ENCODE results near the gene APP. TPM values are rescaled to one million over a fixed set of nuclear protein-coding genes. Genes with fewer than 3 reads are reported as not detected.

Gene APP
- total RNA-seq, 2 experiments from 2014 or later = 60.6 to 61.1 TPM

DNA sequence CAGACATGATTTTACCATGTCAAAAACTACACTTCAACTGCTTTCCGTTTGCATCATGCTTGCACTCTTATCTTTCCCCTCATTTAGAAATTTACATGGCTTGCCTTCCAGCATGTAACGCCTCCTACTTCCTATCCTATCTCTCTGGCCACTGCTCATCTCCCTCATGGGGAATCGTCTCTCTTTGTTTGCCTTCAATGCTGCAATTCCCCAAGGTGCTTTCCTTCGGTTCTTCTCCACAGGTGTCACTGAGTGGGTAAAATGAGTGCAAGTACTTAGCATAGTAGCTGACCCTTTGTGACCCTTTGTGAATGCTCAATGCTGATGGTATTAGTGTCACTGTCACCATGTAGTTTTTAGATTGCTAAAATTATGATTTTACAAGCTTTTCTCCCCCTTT, 63.1 kb downstream of the APP start:
- no peak for DNase-seq
- intact Hi-C loops (cut with micrococcal nuclease) = no loop called here
- H3K27me3 Mint-ChIP-seq (ENCODE audit: low read depth) = no peaks in the 10 kb centered on the region
- H3K27ac Mint-ChIP-seq = no peak overlapping the region
- H3K9me3 Mint-ChIP-seq = no peaks in the 10 kb centered on the region
- H3K4me3 Mint-ChIP-seq = no peak overlapping the region
- H3K4me1 Mint-ChIP-seq (ENCODE audit: low read depth) = peaks cover 5% of the 10 kb centered on the region
- H3K36me3 Mint-ChIP-seq (ENCODE audit: low read depth) = peaks cover 35% of the 10 kb centered on the region
- CTCF ChIA-PET = no interaction called here

DNA sequence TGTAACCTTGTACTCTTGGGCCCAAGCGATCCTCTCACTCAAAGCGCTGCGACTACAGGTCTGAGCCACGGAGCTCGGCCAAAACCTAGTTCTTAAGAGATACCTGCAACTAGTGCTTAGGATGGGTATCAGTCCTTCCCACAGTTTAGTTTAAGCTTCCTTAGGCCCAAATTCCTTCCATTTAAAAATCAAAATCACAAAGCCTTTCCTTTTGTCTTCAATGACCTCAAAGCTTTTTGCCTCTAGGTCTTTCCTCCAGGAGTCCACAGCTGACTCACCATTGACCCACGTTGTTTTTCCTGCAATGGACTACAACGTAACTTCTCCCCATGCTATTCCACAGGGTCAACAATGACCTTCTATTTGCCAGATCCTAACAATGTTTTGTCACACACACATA, 64.0 kb downstream of the APP start:
- DNase-seq = no peak
- no peaks in the 10 kb centered on the region for H3K9me3 Mint-ChIP-seq
- CTCF ChIA-PET = interaction anchor here (0.9 kb wide), 1 partner anchor 210 kb away, joined by 3 read pairs; no protein-coding TSS in a partner anchor
- H3K4me3 Mint-ChIP-seq = no peak overlapping the region
- intact Hi-C loops (cut with micrococcal nuclease) = no loop called here
- H3K36me3 Mint-ChIP-seq (ENCODE audit: low read depth) = peaks cover 35% of the 10 kb centered on the region
- H3K4me1 Mint-ChIP-seq (ENCODE audit: low read depth) = no peaks in the 10 kb centered on the region
- H3K27ac Mint-ChIP-seq = no peak overlapping the region
- H3K27me3 Mint-ChIP-seq (ENCODE audit: low read depth) = no peaks in the 10 kb centered on the region

DNA sequence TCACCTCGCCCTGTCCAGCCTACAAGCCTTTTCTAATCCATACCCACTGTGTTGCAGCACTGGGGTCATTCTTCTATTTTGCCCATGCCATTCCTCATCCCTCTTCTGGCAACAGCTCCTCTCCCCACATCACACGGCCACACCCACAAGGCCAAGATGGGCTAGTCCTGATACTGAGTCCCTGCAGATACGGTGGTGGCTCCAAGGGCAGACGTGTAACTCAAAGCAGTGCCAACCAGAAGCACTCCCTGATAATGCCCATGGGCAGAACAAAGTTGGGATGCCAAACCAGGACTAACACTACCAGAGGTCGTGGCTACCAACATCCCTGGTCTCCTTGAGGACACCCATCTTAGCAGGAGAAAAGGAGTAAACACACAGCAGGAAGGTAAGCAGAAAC, 64.8 kb downstream of the APP start:
- Mint-ChIP-seq H3K36me3 (ENCODE audit: low read depth) (peaks cover 30% of the 10 kb centered on the region), H3K9me3 (no peaks in the 10 kb centered on the region), H3K27me3 (ENCODE audit: low read depth) (no peaks in the 10 kb centered on the region), H3K4me3 (no peak overlapping the region), H3K27ac (no peak overlapping the region), H3K4me1 (ENCODE audit: low read depth) (no peaks in the 10 kb centered on the region)
- intact Hi-C loops (cut with micrococcal nuclease) = no loop called here
- CTCF ChIA-PET = interaction anchor here (0.9 kb wide), 1 partner anchor 63 kb away, joined by 3 read pairs; no protein-coding TSS in a partner anchor
- no peak for DNase-seq

DNA sequence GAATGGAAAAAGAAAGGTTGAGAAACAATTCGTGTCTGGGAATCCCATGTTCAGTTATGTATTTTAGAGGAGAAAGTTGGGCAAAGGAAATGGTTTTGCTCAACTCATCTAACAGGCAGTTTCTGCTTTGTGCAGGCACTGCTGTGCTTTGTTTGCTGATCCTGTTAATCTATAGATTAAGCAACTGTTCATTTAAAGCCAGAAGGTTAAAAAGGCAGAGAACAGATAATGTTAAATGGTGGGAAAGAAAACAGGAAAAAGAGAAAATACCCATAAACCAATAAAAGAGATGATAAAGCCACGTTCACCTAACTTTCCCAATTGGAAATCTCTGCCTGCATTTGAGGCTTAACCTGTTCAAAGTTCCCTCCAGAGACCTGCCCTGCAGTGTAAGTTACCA, 70.0 kb downstream of the APP start:
- no peaks in the 10 kb centered on the region for H3K9me3 Mint-ChIP-seq
- no peak overlapping the region for H3K27ac Mint-ChIP-seq
- intact Hi-C loops (cut with micrococcal nuclease) = no loop called here
- CTCF ChIA-PET = no interaction called here
- H3K4me3 Mint-ChIP-seq = no peak overlapping the region
- no peaks in the 10 kb centered on the region for H3K4me1 Mint-ChIP-seq (ENCODE audit: low read depth)
- H3K27me3 Mint-ChIP-seq (ENCODE audit: low read depth) = no peaks in the 10 kb centered on the region
- H3K36me3 Mint-ChIP-seq (ENCODE audit: low read depth) = peaks cover 9% of the 10 kb centered on the region
- DNase-seq = no peak

DNA sequence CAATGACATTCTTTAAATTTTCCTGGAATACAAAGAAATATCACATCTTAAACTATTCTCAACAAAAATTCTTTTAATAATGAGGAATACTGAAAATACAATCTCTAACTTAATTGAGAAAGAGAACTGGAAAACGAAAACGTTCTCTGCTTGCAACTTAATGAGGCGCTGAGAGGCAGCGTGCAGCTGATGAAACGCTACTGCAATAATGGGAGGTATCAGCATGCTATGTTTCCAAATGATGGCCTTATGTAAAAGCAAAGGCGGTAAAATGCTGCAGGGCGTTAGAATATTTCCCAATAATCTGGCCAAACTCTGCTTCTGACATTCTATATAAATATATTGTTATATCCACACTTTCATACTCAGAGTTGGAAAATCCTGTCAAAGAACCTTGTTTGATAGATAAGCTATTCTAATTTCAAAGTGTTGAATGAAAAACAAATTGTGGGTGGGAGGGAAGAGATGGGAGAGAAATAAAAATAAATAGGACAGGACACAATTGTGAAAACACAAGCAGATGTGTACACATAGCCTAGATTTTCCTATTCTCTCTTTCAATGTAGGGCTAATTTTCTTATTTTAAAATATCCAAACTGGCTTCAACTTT, 70.9 kb downstream of the APP start:
- H3K36me3 Mint-ChIP-seq (ENCODE audit: low read depth) = peaks cover 8% of the 10 kb centered on the region
- no peaks in the 10 kb centered on the region for H3K4me1 Mint-ChIP-seq (ENCODE audit: low read depth)
- H3K27me3 Mint-ChIP-seq (ENCODE audit: low read depth) = no peaks in the 10 kb centered on the region

DNA sequence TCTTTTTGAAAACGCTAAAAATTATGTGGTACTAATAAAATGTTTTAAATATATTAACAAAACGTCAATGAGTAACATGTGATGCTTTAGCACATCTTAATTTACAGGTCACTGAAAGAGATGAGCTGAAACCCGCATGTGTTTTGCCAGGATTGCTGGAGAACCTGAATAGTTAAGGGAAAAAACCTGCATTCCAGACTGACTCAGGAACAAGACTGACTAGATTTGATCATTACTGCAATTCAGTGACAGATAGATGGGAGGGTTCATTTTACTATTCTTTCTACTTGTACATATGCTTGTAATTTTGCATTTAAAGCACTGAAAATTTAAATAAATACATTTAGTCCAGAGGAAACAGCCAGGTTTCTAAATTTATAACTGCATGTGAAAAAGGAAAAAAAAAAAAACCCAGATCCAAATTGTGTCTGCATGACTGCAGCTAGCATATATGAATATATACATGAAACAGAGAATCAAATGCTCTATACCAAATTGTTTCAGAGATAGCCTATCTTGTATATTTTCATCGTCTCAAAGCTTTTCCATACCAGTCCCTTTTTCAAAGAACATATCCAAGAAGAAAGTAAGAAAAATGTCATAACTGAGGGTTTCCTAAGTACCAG, 71.7 kb downstream of the APP start:
- CTCF ChIA-PET = no interaction called here
- no peaks in the 10 kb centered on the region for H3K27me3 Mint-ChIP-seq (ENCODE audit: low read depth)
- no peak for DNase-seq
- intact Hi-C loops (cut with micrococcal nuclease) = no loop called here
- H3K4me3 Mint-ChIP-seq = no peak overlapping the region
- no peak overlapping the region for H3K27ac Mint-ChIP-seq
- H3K4me1 Mint-ChIP-seq (ENCODE audit: low read depth) = no peaks in the 10 kb centered on the region
- H3K9me3 Mint-ChIP-seq = no peaks in the 10 kb centered on the region
- peaks cover 2% of the 10 kb centered on the region for H3K36me3 Mint-ChIP-seq (ENCODE audit: low read depth)

More for the DNA sequence above, 70.9 kb downstream of the APP start:
- Mint-ChIP-seq H3K27ac (no peak overlapping the region), H3K9me3 (no peaks in the 10 kb centered on the region), H3K4me3 (no peak overlapping the region)
- CTCF ChIA-PET = no interaction called here
- intact Hi-C loops (cut with micrococcal nuclease) = no loop called here
- no peak for DNase-seq

DNA sequence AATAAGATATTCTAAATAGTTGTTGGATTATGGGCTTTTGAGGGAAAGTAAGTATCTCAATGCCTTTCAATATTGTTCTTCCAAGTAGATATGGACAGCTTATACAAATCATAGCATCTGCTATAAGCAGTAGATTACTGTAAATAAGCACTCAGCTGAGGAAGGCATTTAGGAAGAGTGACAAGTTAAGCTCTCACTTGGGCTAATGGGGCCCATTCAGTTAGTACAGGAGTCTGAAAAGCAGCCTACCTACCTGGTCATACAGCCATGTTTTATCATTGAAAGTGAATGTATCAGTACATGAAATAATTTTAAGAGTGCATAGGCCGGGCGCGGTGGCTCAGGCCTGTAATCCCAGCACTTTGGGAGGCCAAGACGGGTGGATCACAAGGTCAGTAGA, 73.1 kb downstream of the APP start:
- H3K36me3 Mint-ChIP-seq (ENCODE audit: low read depth) = no peaks in the 10 kb centered on the region
- H3K27me3 Mint-ChIP-seq (ENCODE audit: low read depth) = no peaks in the 10 kb centered on the region
- H3K9me3 Mint-ChIP-seq = no peaks in the 10 kb centered on the region
- H3K4me3 Mint-ChIP-seq = no peak overlapping the region
- H3K4me1 Mint-ChIP-seq (ENCODE audit: low read depth) = no peaks in the 10 kb centered on the region
- intact Hi-C loops (cut with micrococcal nuclease) = no loop called here
- CTCF ChIA-PET = no interaction called here
- no peak for DNase-seq
- H3K27ac Mint-ChIP-seq = no peak overlapping the region

DNA sequence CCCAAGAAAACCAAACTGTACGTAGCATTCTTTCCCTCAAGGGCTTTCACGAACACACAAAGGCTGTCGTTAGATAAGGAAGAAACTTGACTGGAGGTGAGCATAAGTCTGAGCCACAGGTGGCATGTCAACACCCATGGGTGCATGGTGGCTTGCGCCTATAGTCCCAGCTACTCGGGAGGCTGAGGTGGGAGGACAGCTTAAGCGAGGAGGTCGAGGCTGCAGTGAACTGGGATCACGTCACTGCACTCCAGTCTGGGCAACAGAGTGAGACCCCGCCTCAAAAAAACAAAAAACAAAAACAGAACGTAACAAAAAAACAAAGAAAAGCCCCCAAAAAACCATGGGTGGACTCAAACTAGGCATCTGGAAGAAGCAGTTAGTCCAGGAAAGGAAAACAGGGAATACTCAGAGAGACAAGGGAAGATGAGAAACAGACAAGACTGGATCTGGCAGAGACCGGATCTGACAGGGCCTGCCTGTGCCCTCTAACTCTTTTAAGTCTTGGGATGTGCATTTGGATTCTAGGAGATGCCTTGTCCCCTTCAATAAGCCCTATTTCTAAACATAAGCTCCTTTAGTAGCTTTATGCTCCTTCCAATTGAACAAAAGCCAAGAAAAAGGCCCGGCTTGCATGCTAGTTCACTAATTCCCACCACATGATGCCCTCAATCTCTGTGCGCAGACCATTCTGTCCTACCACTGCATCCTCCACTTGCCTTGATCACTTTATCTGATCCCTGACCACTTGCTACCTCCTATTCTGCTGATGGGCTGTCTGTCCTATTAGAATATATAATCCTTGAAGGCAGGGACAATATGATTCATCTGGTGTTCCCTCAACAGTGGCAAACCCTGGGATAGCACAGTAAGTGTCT, 73.8 kb downstream of the APP start:
- Mint-ChIP-seq H3K4me3 (no peak overlapping the region), H3K36me3 (ENCODE audit: low read depth) (no peaks in the 10 kb centered on the region), H3K27ac (no peak overlapping the region), H3K4me1 (ENCODE audit: low read depth) (no peaks in the 10 kb centered on the region), H3K9me3 (no peaks in the 10 kb centered on the region), H3K27me3 (ENCODE audit: low read depth) (no peaks in the 10 kb centered on the region)
- no peak for DNase-seq
- CTCF ChIA-PET = no interaction called here
- intact Hi-C loops (cut with micrococcal nuclease) = no loop called here

DNA sequence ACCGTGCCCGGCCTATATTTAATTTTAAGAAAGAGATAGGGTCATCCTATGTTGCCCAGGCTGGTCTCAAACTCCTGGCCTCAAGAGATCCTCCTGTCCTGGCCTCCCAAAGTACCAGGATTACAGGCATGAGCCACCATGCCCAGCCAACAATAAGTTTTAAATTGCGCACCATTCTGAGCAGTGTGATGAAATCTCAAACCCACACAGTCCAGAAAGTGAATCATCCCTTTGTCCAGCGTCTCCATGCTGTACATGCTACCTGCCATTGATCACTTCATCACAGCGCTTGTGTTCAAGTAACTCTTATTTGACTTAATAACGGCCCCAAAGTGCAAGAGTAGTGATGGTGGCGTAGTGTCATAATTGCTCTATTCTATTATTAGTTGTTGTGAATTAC, 75.4 kb downstream of the APP start:
- CTCF ChIA-PET = no interaction called here
- no peak overlapping the region for H3K27ac Mint-ChIP-seq

DNA sequence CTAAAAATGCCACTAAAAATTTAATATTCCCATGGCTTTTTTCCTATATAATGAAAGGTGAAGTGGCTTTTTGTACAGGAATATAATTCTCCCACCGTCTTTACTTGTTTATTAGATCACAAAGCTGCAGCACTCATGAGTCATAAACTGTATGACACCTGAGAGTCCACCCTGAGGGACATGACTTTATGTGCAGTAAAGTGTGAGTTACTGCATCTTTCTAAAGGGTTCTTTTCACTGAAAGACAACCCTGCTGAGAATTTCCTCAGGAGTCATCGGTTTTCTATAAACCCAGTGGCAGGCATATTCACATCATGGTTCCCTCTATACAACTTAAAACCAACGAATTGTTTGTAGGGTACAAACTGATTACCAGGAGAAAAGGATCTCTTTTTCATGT, 77.4 kb downstream of the APP start:
- no peaks in the 10 kb centered on the region for H3K27me3 Mint-ChIP-seq (ENCODE audit: low read depth)
- H3K36me3 Mint-ChIP-seq (ENCODE audit: low read depth) = peaks cover 10% of the 10 kb centered on the region
- no peak for DNase-seq
- no peak overlapping the region for H3K4me3 Mint-ChIP-seq
- no peak overlapping the region for H3K27ac Mint-ChIP-seq
- intact Hi-C loops (cut with micrococcal nuclease) = loop anchor here (2.0 kb wide), 1 partner anchor 54 kb away; no protein-coding TSS in a partner anchor
- no peaks in the 10 kb centered on the region for H3K4me1 Mint-ChIP-seq (ENCODE audit: low read depth)
- no peaks in the 10 kb centered on the region for H3K9me3 Mint-ChIP-seq
- CTCF ChIA-PET = no interaction called here

More for the DNA sequence above, 75.4 kb downstream of the APP start:
- intact Hi-C loops (cut with micrococcal nuclease) = no loop called here
- H3K4me3 Mint-ChIP-seq = no peak overlapping the region
- no peaks in the 10 kb centered on the region for H3K4me1 Mint-ChIP-seq (ENCODE audit: low read depth)
- no peak for DNase-seq
- H3K9me3 Mint-ChIP-seq = no peaks in the 10 kb centered on the region
- H3K36me3 Mint-ChIP-seq (ENCODE audit: low read depth) = peaks cover 4% of the 10 kb centered on the region
- no peaks in the 10 kb centered on the region for H3K27me3 Mint-ChIP-seq (ENCODE audit: low read depth)

DNA sequence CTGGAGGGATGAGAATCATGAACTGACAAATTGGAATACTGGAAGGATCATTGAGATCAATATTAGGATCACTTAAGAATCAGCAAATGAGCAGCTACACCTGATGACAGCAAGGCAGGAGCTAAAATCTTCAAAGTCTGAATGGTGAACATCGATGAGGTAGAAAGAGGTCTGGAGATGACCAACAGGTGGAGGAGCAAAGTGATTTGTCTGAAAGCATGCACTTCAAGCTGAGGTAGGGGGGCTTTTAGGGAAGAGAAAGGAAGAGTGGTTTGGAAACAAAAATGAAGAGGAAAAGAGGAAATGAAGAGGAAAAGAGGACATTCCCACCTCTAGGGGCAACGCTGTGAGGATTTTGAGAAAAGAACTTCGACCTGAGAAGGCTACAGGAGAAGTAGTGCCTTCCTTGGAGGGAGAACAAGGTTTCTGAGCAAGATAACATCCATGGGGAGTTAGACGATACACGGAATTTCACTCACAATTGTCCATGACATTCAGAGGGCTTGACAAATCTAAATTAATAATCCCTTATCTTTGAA, 79.0 kb downstream of the APP start:
- Mint-ChIP-seq H3K27ac (no peak overlapping the region), H3K27me3 (ENCODE audit: low read depth) (no peaks in the 10 kb centered on the region), H3K9me3 (no peaks in the 10 kb centered on the region), H3K36me3 (ENCODE audit: low read depth) (peaks cover 13% of the 10 kb centered on the region), H3K4me3 (no peak overlapping the region), H3K4me1 (ENCODE audit: low read depth) (peaks cover 9% of the 10 kb centered on the region)
- no peak for DNase-seq
- intact Hi-C loops (cut with micrococcal nuclease) = loop anchor here (2.0 kb wide), 1 partner anchor 53 kb away; no protein-coding TSS in a partner anchor
- CTCF ChIA-PET = no interaction called here

DNA sequence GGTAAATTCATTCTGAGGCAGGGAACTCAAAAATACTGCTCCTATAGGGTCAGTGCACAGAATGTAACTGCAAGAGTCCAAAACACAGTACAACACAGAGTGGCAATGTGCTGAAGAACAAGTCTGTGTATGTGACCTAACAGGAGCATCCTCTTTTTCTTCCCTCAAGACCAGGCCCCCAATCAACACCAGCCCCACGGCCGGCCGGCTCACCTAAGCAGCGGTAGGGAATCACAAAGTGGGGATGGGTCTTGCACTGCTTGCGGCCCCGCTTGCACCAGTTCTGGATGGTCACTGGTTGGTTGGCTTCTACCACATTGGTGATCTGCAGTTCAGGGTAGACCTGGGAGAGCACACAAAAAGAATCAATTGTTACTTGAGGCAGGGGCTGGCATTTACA, 80.8 kb downstream of the APP start:
- CTCF ChIA-PET = no interaction called here
- H3K27me3 Mint-ChIP-seq (ENCODE audit: low read depth) = no peaks in the 10 kb centered on the region
- H3K9me3 Mint-ChIP-seq = no peaks in the 10 kb centered on the region
- peaks cover 9% of the 10 kb centered on the region for H3K4me1 Mint-ChIP-seq (ENCODE audit: low read depth)
- H3K4me3 Mint-ChIP-seq = no peak overlapping the region
- DNase-seq = no peak
- peaks cover 13% of the 10 kb centered on the region for H3K36me3 Mint-ChIP-seq (ENCODE audit: low read depth)
- H3K27ac Mint-ChIP-seq = no peak overlapping the region
- intact Hi-C loops (cut with micrococcal nuclease) = no loop called here
